NAMALWA (cell line): Measurements from ENCODE around the gene CCDC28B.

ENCODE experiments used
- DNase-seq: peaks from one replicate; pipeline ENCODE4 v3.0.0-alpha.2; 2015; ENCODE audit warnings: low spot score

The CCDC28B gene

GRCh38 chr1:32194984-32195383, 5.4 kb upstream of the CCDC28B start:
- DNase-seq: no peak

- DNase-seq: no peak
Observed at GRCh38 chr1:32195531-32195930, 4.9 kb upstream of the CCDC28B start.

GRCh38 chr1:32195972-32196823, 4.2 kb upstream of the CCDC28B start:
- no peak for DNase-seq

GRCh38 chr1:32197074-32197473, 3.3 kb upstream of the CCDC28B start:
- DNase-seq: no peak

- DNase-seq: no peak
Observed at GRCh38 chr1:32197837-32198236, 2.6 kb upstream of the CCDC28B start.

GRCh38 chr1:32198237-32199042, 2.0 kb upstream of the CCDC28B start:
- DNase-seq: no peak

- no peak for DNase-seq
Observed at GRCh38 chr1:32199043-32199716, 1.2 kb upstream of the CCDC28B start.

GRCh38 chr1:32199717-32200072, 700 bp upstream of the CCDC28B start:
- DNase-seq: no peak

- DNase-seq: peak; percentile 62
Observed at GRCh38 chr1:32201011-32201855, 838 bp downstream of the CCDC28B start.

GRCh38 chr1:32204943-32205361, 4.6 kb downstream of the CCDC28B start:
- no peak for DNase-seq

GRCh38 chr1:32205401-32206370, 5.3 kb downstream of the CCDC28B start, which contains the start of gene IQCC:
Gene IQCC (plus strand): TSS chr1:32205671. CDS start chr1:32205682, 11 bp downstream.
- peak; percentile 87 for DNase-seq

GRCh38 chr1:32208469-32208868, 8.1 kb downstream of the CCDC28B start:
- no peak for DNase-seq

- DNase-seq: no peak
Observed at GRCh38 chr1:32208891-32209328, 8.5 kb downstream of the CCDC28B start, which contains the start of gene DCDC2B. Gene DCDC2B (plus strand): TSS chr1:32209089. CDS start chr1:32209094, 5 bp downstream.

GRCh38 chr1:32215629-32216480, 15.5 kb downstream of the CCDC28B start:
- DNase-seq: peak; percentile 76

GRCh38 chr1:32216566-32216965, 16.2 kb downstream of the CCDC28B start:
- no peak for DNase-seq

GRCh38 chr1:32219022-32219421, 18.6 kb downstream of the CCDC28B start:
- DNase-seq: no peak

GRCh38 chr1:32220746-32221580, 20.6 kb downstream of the CCDC28B start:
- peak; percentile 77 for DNase-seq

GRCh38 chr1:32221581-32221979, 21.2 kb downstream of the CCDC28B start:
- DNase-seq: no peak
